Sigmoid colon (tissue), 4 donors: ENCODE results near the gene SORCS2.

Source experiments
- CTCF ChIP-seq, 4 experiments: fragments of 450-650 bp in 3 of 4; fragments of 200-600 bp in 1 of 4; IDR thresholded peaks; one replicate each; pipeline ENCODE4 v1.5.1; 2016 to 2019; ENCODE audit warnings: antibody characterized with exemption in 4 of 4, mild to moderate bottlenecking in 3 of 4, moderate library complexity in 2 of 4
- EP300 ChIP-seq, 4 donors: sonication (generic); formaldehyde crosslinking; IDR thresholded peaks; one replicate each; pipeline ENCODE4 v1.6.1; 2017; ENCODE audit warnings: antibody characterized with exemption in 4 of 4
- POLR2AphosphoS5 ChIP-seq, 4 donors: sonication (generic); formaldehyde crosslinking; IDR thresholded peaks; one replicate each; pipeline ENCODE4 v1.6.1; 2017; ENCODE audit warnings: antibody characterized with exemption in 4 of 4

GRCh38 chr4:7658341-7659204 is 466.2 kb downstream of the SORCS2 start:
- TF ChIP-seq CTCF (IDR thresholded peaks at IDR 0.05), result no peak
- TF ChIP-seq EP300 (IDR thresholded peaks at IDR 0.05), result no peak
- no peak for TF ChIP-seq POLR2AphosphoS5 (IDR thresholded peaks at IDR 0.05)
